ENCODE measurements around the gene THEMIS2. TPM values are rescaled to one million over a fixed set of nuclear protein-coding genes. Genes with fewer than 3 reads are reported as not detected.
A peak's percentile ranks its signal among the peaks of the same experiment; 100 is the strongest.
"Not testable (repeated sequence)": the region's sequence is repeated elsewhere in the genome, so short reads cannot be mapped to it uniquely, and the experiment has no call there.

Gene THEMIS2
- total RNA-seq, 1 donor from 2014 or later: 18.3 TPM

GRCh38 chr1:27862671-27863537 is 9.4 kb upstream of the THEMIS2 start:
- DNase-seq (ENCODE audit: low spot score): peak; percentile 63

- no peak for DNase-seq (ENCODE audit: low spot score)
These were observed 8.8 kb upstream of the THEMIS2 start for GRCh38 chr1:27863538-27863915.

- no peak for DNase-seq (ENCODE audit: low spot score)
These were observed 8.0 kb upstream of the THEMIS2 start for GRCh38 chr1:27864264-27864895.

GRCh38 chr1:27865821-27866220 is 6.5 kb upstream of the THEMIS2 start:
- no peak for DNase-seq (ENCODE audit: low spot score)

GRCh38 chr1:27868556-27868931 is 3.8 kb upstream of the THEMIS2 start:
- no peak for DNase-seq (ENCODE audit: low spot score)

- no peak for DNase-seq (ENCODE audit: low spot score)
These were observed 3.2 kb upstream of the THEMIS2 start for GRCh38 chr1:27868932-27869718.

GRCh38 chr1:27869719-27870085 is 2.6 kb upstream of the THEMIS2 start:
- DNase-seq (ENCODE audit: low spot score): no peak

- not testable (repeated sequence) for DNase-seq (ENCODE audit: low spot score)
These were observed 1.3 kb upstream of the THEMIS2 start for GRCh38 chr1:27871076-27871475.

- no peak for DNase-seq (ENCODE audit: low spot score)
These were observed 633 bp downstream of the THEMIS2 start for GRCh38 chr1:27872802-27873551.

GRCh38 chr1:27873671-27874384 is 1.5 kb downstream of the THEMIS2 start:
- no peak for DNase-seq (ENCODE audit: low spot score)

GRCh38 chr1:27876341-27877114 is 4.2 kb downstream of the THEMIS2 start:
- DNase-seq (ENCODE audit: low spot score): no peak

- DNase-seq (ENCODE audit: low spot score): no peak
These were observed 4.7 kb downstream of the THEMIS2 start for GRCh38 chr1:27877115-27877416.

GRCh38 chr1:27878039-27878438 is 5.7 kb downstream of the THEMIS2 start:
- no peak for DNase-seq (ENCODE audit: low spot score)

- DNase-seq (ENCODE audit: low spot score): no peak
These were observed 6.5 kb downstream of the THEMIS2 start for GRCh38 chr1:27878787-27879335.

- DNase-seq (ENCODE audit: low spot score): no peak
These were observed 7.2 kb downstream of the THEMIS2 start for GRCh38 chr1:27879374-27880082.

- no peak for DNase-seq (ENCODE audit: low spot score)
These were observed 10.2 kb downstream of the THEMIS2 start for GRCh38 chr1:27882543-27882903.

- no peak for DNase-seq (ENCODE audit: low spot score)
These were observed 11.2 kb downstream of the THEMIS2 start for GRCh38 chr1:27883536-27883935.

GRCh38 chr1:27884006-27884954 is 11.9 kb downstream of the THEMIS2 start:
- DNase-seq (ENCODE audit: low spot score): no peak

- DNase-seq (ENCODE audit: low spot score): no peak
These were observed 12.8 kb downstream of the THEMIS2 start for GRCh38 chr1:27885114-27885528.
